ENCODE results near the gene CDHR2. TPM values are rescaled to one million over a fixed set of nuclear protein-coding genes. Genes with fewer than 3 reads are reported as not detected.
A peak's percentile ranks its signal among the peaks of the same experiment; 100 is the strongest.

The CDHR2 gene
- total and polyA plus RNA-seq, 2 experiments from 2014 or later, result not detected

- Histone ChIP-seq H3K9ac (peak overlapping the region; percentile 91), H3K79me2 (ENCODE audit: insufficient read depth) (peaks cover 38% of the 10 kb centered on the region), H3K9me2 (ENCODE audit: insufficient read depth) (no peaks in the 10 kb centered on the region), H3K9me3 (ENCODE audit: low read depth) (no peaks in the 10 kb centered on the region), H3K4me3 (peak overlapping the region; percentile 98), H4K20me1 (ENCODE audit: insufficient read depth) (no peaks in the 10 kb centered on the region), H3K27me3 (replicated peaks; ENCODE audit: insufficient read depth) (no peaks in the 10 kb centered on the region), H2AFZ (peak overlapping the region; percentile 98), H3K4me1 (ENCODE audit: insufficient read depth) (peaks cover 11% of the 10 kb centered on the region), H3K36me3 (ENCODE audit: low read depth) (no peaks in the 10 kb centered on the region), H3K4me2 (ENCODE audit: unreplicated experiment) (peak overlapping the region; percentile 84), H3F3A (ENCODE audit: insufficient read depth) (peaks cover 11% of the 10 kb centered on the region), H3K27ac (peak overlapping the region; percentile 90)
- DNase-seq, result peak; percentile 56
- in situ Hi-C loops (cut with MboI), result no loop called here
- 36 to 50% methylated on average over 11 of the region's 11 CpGs for WGBS, 2 experiments (ENCODE audit: low coverage in 1 of 2, low lambda C conversion rate in 2 of 2, missing lambda C conversion rate in 2 of 2)
- no peak for TF ChIP-seq EZH2 (IDR thresholded peaks at IDR 0.05; ENCODE audit: insufficient read depth, poor library complexity, severe bottlenecking)
- no peak for TF ChIP-seq EZH2phosphoT487 (IDR thresholded peaks at IDR 0.05; ENCODE audit: insufficient read depth, low read depth)
Observed at GRCh38 chr5:176535101-176535663, 14.0 kb upstream of the CDHR2 start.

GRCh38 chr5:176535664-176536131 lies 13.4 kb upstream of the CDHR2 start:
- H3K79me2 ChIP-seq (ENCODE audit: insufficient read depth), result peaks cover 38% of the 10 kb centered on the region
- 4 to 5% methylated on average over 9 of the region's 9 CpGs for WGBS, 2 experiments (ENCODE audit: low coverage in 1 of 2, low lambda C conversion rate in 2 of 2, missing lambda C conversion rate in 2 of 2)

GRCh38 chr5:176536132-176536901 lies 12.8 kb upstream of the CDHR2 start:
- Histone ChIP-seq H3K79me2 (ENCODE audit: insufficient read depth) (peaks cover 38% of the 10 kb centered on the region), H3K9me2 (ENCODE audit: insufficient read depth) (no peaks in the 10 kb centered on the region), H3K27me3 (replicated peaks; ENCODE audit: insufficient read depth) (no peaks in the 10 kb centered on the region), H3K4me1 (ENCODE audit: insufficient read depth) (peaks cover 11% of the 10 kb centered on the region), H3F3A (ENCODE audit: insufficient read depth) (peaks cover 11% of the 10 kb centered on the region), H3K4me2 (ENCODE audit: unreplicated experiment) (peak overlapping the region; percentile 84), H2AFZ (peak overlapping the region; percentile 98), H3K27ac (peak overlapping the region; percentile 90), H3K9ac (peak overlapping the region; percentile 91), H3K36me3 (ENCODE audit: low read depth) (no peaks in the 10 kb centered on the region), H4K20me1 (ENCODE audit: insufficient read depth) (no peaks in the 10 kb centered on the region), H3K9me3 (ENCODE audit: low read depth) (no peaks in the 10 kb centered on the region), H3K4me3 (peak overlapping the region; percentile 98)
- 1 to 2% methylated on average over 33 to 42 of the region's 43 CpGs for WGBS, 2 experiments (ENCODE audit: low coverage in 1 of 2, low lambda C conversion rate in 2 of 2, missing lambda C conversion rate in 2 of 2)
- DNase-seq, result peak; percentile 92
- in situ Hi-C loops (cut with MboI), result no loop called here
- TF ChIP-seq EZH2 (IDR thresholded peaks at IDR 0.05; ENCODE audit: insufficient read depth, poor library complexity, severe bottlenecking) (no peak), EZH2phosphoT487 (IDR thresholded peaks at IDR 0.05; ENCODE audit: insufficient read depth, low read depth) (no peak)

More at GRCh38 chr5:176535664-176536131, 13.4 kb upstream of the CDHR2 start:
- DNase-seq, result peak; percentile 37
- peak overlapping the region; percentile 90 for H3K27ac ChIP-seq
- no peaks in the 10 kb centered on the region for H3K27me3 ChIP-seq (replicated peaks; ENCODE audit: insufficient read depth)
- H3K9ac ChIP-seq, result peak overlapping the region; percentile 91
- no peaks in the 10 kb centered on the region for H3K9me3 ChIP-seq (ENCODE audit: low read depth)
- no peaks in the 10 kb centered on the region for H4K20me1 ChIP-seq (ENCODE audit: insufficient read depth)
- in situ Hi-C loops (cut with MboI), result no loop called here
- H3K4me3 ChIP-seq, result peak overlapping the region; percentile 98
- peaks cover 11% of the 10 kb centered on the region for H3K4me1 ChIP-seq (ENCODE audit: insufficient read depth)
- no peaks in the 10 kb centered on the region for H3K36me3 ChIP-seq (ENCODE audit: low read depth)
- peak overlapping the region; percentile 84 for H3K4me2 ChIP-seq (ENCODE audit: unreplicated experiment)
- H2AFZ ChIP-seq, result peak overlapping the region; percentile 98
- no peaks in the 10 kb centered on the region for H3K9me2 ChIP-seq (ENCODE audit: insufficient read depth)
- TF ChIP-seq EZH2phosphoT487 (IDR thresholded peaks at IDR 0.05; ENCODE audit: insufficient read depth, low read depth) (no peak), EZH2 (IDR thresholded peaks at IDR 0.05; ENCODE audit: insufficient read depth, poor library complexity, severe bottlenecking) (no peak)
- H3F3A ChIP-seq (ENCODE audit: insufficient read depth), result peaks cover 11% of the 10 kb centered on the region

GRCh38 chr5:176536902-176537553 lies 12.1 kb upstream of the CDHR2 start, which contains the start of gene RNF44:
Gene RNF44, minus strand, starts transcription at chr5:176537402. Its CDS starts 4,930 bp downstream, at chr5:176532472.
- 1 to 3% methylated on average over 25 to 43 of the region's 63 CpGs for WGBS, 2 experiments (ENCODE audit: low coverage in 1 of 2, low lambda C conversion rate in 2 of 2, missing lambda C conversion rate in 2 of 2)
- DNase-seq, result peak; percentile 98
- in situ Hi-C loops (cut with MboI), result no loop called here

More at GRCh38 chr5:176536902-176537553, 12.1 kb upstream of the CDHR2 start, which contains the start of gene RNF44:
- Histone ChIP-seq H2AFZ (peak within 1 kb of the TSS; percentile 98), H3K36me3 (ENCODE audit: low read depth) (no peaks in the 10 kb centered on the region), H3K9ac (peak within 1 kb of the TSS; percentile 91), H3F3A (ENCODE audit: insufficient read depth) (peaks cover 11% of the 10 kb centered on the region), H4K20me1 (ENCODE audit: insufficient read depth) (no peaks in the 10 kb centered on the region), H3K27ac (peak within 1 kb of the TSS; percentile 90), H3K4me3 (peak within 1 kb of the TSS; percentile 98), H3K9me2 (ENCODE audit: insufficient read depth) (no peaks in the 10 kb centered on the region), H3K79me2 (ENCODE audit: insufficient read depth) (peaks cover 38% of the 10 kb centered on the region), H3K4me2 (ENCODE audit: unreplicated experiment) (peak within 1 kb of the TSS; percentile 90), H3K4me1 (ENCODE audit: insufficient read depth) (peaks cover 11% of the 10 kb centered on the region), H3K27me3 (replicated peaks; ENCODE audit: insufficient read depth) (no peaks in the 10 kb centered on the region), H3K9me3 (ENCODE audit: low read depth) (no peaks in the 10 kb centered on the region)
- TF ChIP-seq EZH2 (IDR thresholded peaks at IDR 0.05; ENCODE audit: insufficient read depth, poor library complexity, severe bottlenecking) (no peak), EZH2phosphoT487 (IDR thresholded peaks at IDR 0.05; ENCODE audit: insufficient read depth, low read depth) (no peak)
